GM19239 (cell line): ENCODE data around the gene TMEM131L.

Experiments
- DNase-seq: peaks from one replicate; pipeline ENCODE4 v3.0.0; 2011; ENCODE audit warnings: low spot score; ENCODE audit not compliant: insufficient read length
- FAIRE-seq: peaks from 2 replicates; lab custom pipeline; 2011; peaks lifted over from hg19 to GRCh38; lab: Jason Lieb, UNC

The TMEM131L gene

GRCh38 chr4:153668647-153669046, 202.5 kb downstream of the TMEM131L start:
- no peak for FAIRE-seq
- no peak for DNase-seq

- FAIRE-seq (no peak), DNase-seq (no peak)
These were observed 203.7 kb downstream of the TMEM131L start for GRCh38 chr4:153669838-153670237.

- FAIRE-seq, result no peak
- no peak for DNase-seq
These were observed 210.3 kb downstream of the TMEM131L start for GRCh38 chr4:153676486-153676885.

GRCh38 chr4:153676984-153677383, 210.8 kb downstream of the TMEM131L start:
- DNase-seq (no peak), FAIRE-seq (no peak)

- FAIRE-seq, result no peak
These were observed 213.3 kb downstream of the TMEM131L start for GRCh38 chr4:153679486-153679885.

GRCh38 chr4:153683763-153684181, 217.6 kb downstream of the TMEM131L start:
- DNase-seq, result no peak
- FAIRE-seq, result no peak

More at GRCh38 chr4:153679486-153679885, 213.3 kb downstream of the TMEM131L start:
- DNase-seq, result no peak

GRCh38 chr4:153684182-153684970, 218.2 kb downstream of the TMEM131L start, which contains the start of gene TLR2:
TLR2 (plus strand) TSS chr4:153684280; CDS start chr4:153702908, 18,628 bp downstream.
- DNase-seq (peak; percentile 39), FAIRE-seq (no peak)

GRCh38 chr4:153684971-153685371, 218.8 kb downstream of the TMEM131L start:
- DNase-seq (no peak), FAIRE-seq (no peak)
